Spleen (tissue), 11 donors: ENCODE measurements around the gene PDIA2. TPM values are rescaled to one million over a fixed set of nuclear protein-coding genes. Genes with fewer than 3 reads are reported as not detected.

Experiments
- DNase-seq: peaks from one replicate; pipeline ENCODE4 v3.0.0-alpha.2; 2020
- H3K27ac ChIP-seq, 8 donors: fragments of 200-600 bp; sonication (generic) in 7 of 8; 1 replicate in 4 of 8; 2 replicates in 4 of 8; pipeline versions ENCODE4 v1.5.0 to v1.8.0; 2016 to 2021; ENCODE audit warnings: inconsistent platforms in 4 of 8, mild to moderate bottlenecking in 4 of 8, moderate library complexity in 1 of 8
- H3K27me3 ChIP-seq, 7 donors: fragments of 200-600 bp; sonication (generic) in 6 of 7; replicated peaks in 1 of 7; 1 replicate in 4 of 7; 2 replicates in 3 of 7; pipeline versions ENCODE4 v1.5.0 to v1.8.0; 2016 to 2021; ENCODE audit warnings: inconsistent platforms in 3 of 7, mild to moderate bottlenecking in 1 of 7
- H3K36me3 ChIP-seq, 6 donors: fragments of 200-600 bp; sonication (generic) in 5 of 6; 1 replicate in 4 of 6; 2 replicates in 2 of 6; pipeline versions ENCODE4 v1.5.0 to v1.8.0; 2016 to 2021; ENCODE audit warnings: inconsistent platforms in 2 of 6
- H3K4me1 ChIP-seq, 6 donors: fragments of 200-600 bp; sonication (generic) in 5 of 6; 1 replicate in 3 of 6; 2 replicates in 3 of 6; pipeline versions ENCODE4 v1.5.0 to v1.8.0; 2016 to 2021; ENCODE audit warnings: inconsistent platforms in 3 of 6
- H3K4me3 ChIP-seq, 8 donors: fragments of 200-600 bp; sonication (generic) in 7 of 8; 1 replicate in 4 of 8; 2 replicates in 4 of 8; pipeline versions ENCODE4 v1.5.0 to v1.8.0; 2016 to 2021; ENCODE audit warnings: inconsistent platforms in 4 of 8, mild to moderate bottlenecking in 4 of 8, moderate library complexity in 2 of 8
- H3K9me3 ChIP-seq, 8 donors: fragments of 200-600 bp; sonication (generic) in 7 of 8; 1 replicate in 4 of 8; 2 replicates in 4 of 8; pipeline versions ENCODE4 v1.5.0 to v1.8.0; 2016 to 2021; ENCODE audit warnings: inconsistent platforms in 4 of 8
- CTCF ChIP-seq, 11 experiments: fragments of 200-600 bp in 7 of 11; fragments of 450-650 bp in 4 of 11; sonication (generic) in 4 of 11; IDR thresholded peaks in 8 of 11; conservative IDR thresholded peaks in 3 of 11; 1 replicate in 7 of 11; 2 replicates in 4 of 11; pipeline versions ENCODE4 v1.4.0 to v1.8.0; 2016 to 2021; ENCODE audit warnings: antibody characterized with exemption in 11 of 11, inconsistent platforms in 4 of 11, mild to moderate bottlenecking in 1 of 11
- POLR2A ChIP-seq, 3 donors: fragments of 450-650 bp; IDR thresholded peaks; one replicate each; pipeline ENCODE4 v1.5.1; 2017; ENCODE audit warnings: antibody characterized with exemption in 3 of 3, mild to moderate bottlenecking in 1 of 3
- POLR2AphosphoS5 ChIP-seq, 3 donors: sonication (generic); formaldehyde crosslinking; IDR thresholded peaks; one replicate each; pipeline ENCODE4 v1.5.1; 2017; ENCODE audit warnings: antibody characterized with exemption in 3 of 3
- WGBS, 5 donors: extraction: QIAGEN DNeasy Blood & Tissue Kit in 3 of 5; methylation state at CpG; one replicate each; pipeline versions ENCODE4 v1.1.5 to v1.1.7; 2013 to 2018; 5-methylcytosine and 5-hydroxymethylcytosine counted together
- intact Hi-C: fragments of 100-400 bp; cut with DNase I; formaldehyde crosslinking; loops from one replicate; pipeline ENCODE4 v1.15.0; 2023; ENCODE audit warnings: low total_unique reads
- polyA plus RNA-seq, 3 donors: library from polyadenylated mRNA; stranded (reverse); fragments of 200-250 nt; gene quantifications; one replicate each; pipeline ENCODE4 v1.2.1, GENCODE V29; 2013
- total RNA-seq, 7 donors: library from RNA; depleted of rRNA in 3 of 7; stranded (reverse); fragments of >200 nt in 3 of 7; fragmentation: NEBNext Ultra II Directional in 4 of 7; extraction: Animal tissue kit (Norgen Biotek cat#: 25700) in 4 of 7; gene quantifications; one replicate each; pipeline versions ENCODE4 v1.1.0 to v1.2.1, GENCODE V29; 2016 to 2021
- donor health status: healthy with polysubstance abuse.
- donor health status: DM: no; HTN: no; CAD: no; lungs with moderate emphysema.
- donor health status: DM: no; HTN: no; CAD: no.
- donor health status: Bipolar disorder and iron deficiency.
- donor health status: healthy.
- donor health status: DM: no; HTN: no; CAD: no.
- donor health status: DM: yes; HTN: yes; CAD: no.

The PDIA2 gene
- total and polyA plus RNA-seq, 10 donors, result 0.28 to 2.4 (median 0.89) TPM; not detected in 4

GRCh38 chr16:263944-264343, 19.0 kb upstream of the PDIA2 start:
- Histone ChIP-seq H3K27me3 (no peaks in the 10 kb centered on the region), H3K9me3 (no peaks in the 10 kb centered on the region), H3K4me3 (no peak overlapping the region), H3K27ac (no peak overlapping the region), H3K4me1 (peaks cover 0 to 7% (median 0%) of the 10 kb centered on the region in 6 donors), H3K36me3 (peaks cover 0 to 69% (median 55%) of the 10 kb centered on the region in 6 donors)
- intact Hi-C loops, result no loop called here
- 94 to 98% (median 95%) methylated on average over 17 of the region's 17 CpGs for WGBS, 5 donors
- TF ChIP-seq POLR2AphosphoS5 (IDR thresholded peaks at IDR 0.05) (no peak), POLR2A (IDR thresholded peaks at IDR 0.05) (no peak), CTCF (IDR thresholded peaks at IDR 0.05 in 8 of 11, conservative IDR thresholded peaks at IDR 0.05 in 3 of 11) (no peak)
- no peak for DNase-seq

- Histone ChIP-seq H3K27me3 (no peaks in the 10 kb centered on the region), H3K27ac (no peak overlapping the region), H3K4me3 (no peak overlapping the region), H3K9me3 (no peaks in the 10 kb centered on the region), H3K36me3 (peaks cover 0 to 63% (median 55%) of the 10 kb centered on the region in 6 donors), H3K4me1 (peaks cover 0 to 7% (median 0%) of the 10 kb centered on the region in 6 donors)
- no peak for TF ChIP-seq CTCF (IDR thresholded peaks at IDR 0.05 in 8 of 11, conservative IDR thresholded peaks at IDR 0.05 in 3 of 11)
- no peak for TF ChIP-seq POLR2AphosphoS5 (IDR thresholded peaks at IDR 0.05)
- no peak for TF ChIP-seq POLR2A (IDR thresholded peaks at IDR 0.05)
- DNase-seq, result no peak
- intact Hi-C loops, result no loop called here
- WGBS, 5 donors, result 91 to 95% (median 92%) methylated on average over 12 to 23 of the region's 23 CpGs
These were observed 18.5 kb upstream of the PDIA2 start for GRCh38 chr16:264440-264951.

- 89 to 94% (median 91%) methylated on average over 8 to 14 of the region's 14 CpGs for WGBS, 5 donors
- no peak for DNase-seq
- peaks cover 0 to 57% (median 50%) of the 10 kb centered on the region in 6 donors for H3K36me3 ChIP-seq
These were observed 17.9 kb upstream of the PDIA2 start for GRCh38 chr16:265002-265529.

More at GRCh38 chr16:265002-265529, 17.9 kb upstream of the PDIA2 start:
- intact Hi-C loops, result no loop called here
- no peak for TF ChIP-seq POLR2AphosphoS5 (IDR thresholded peaks at IDR 0.05)
- no peak for TF ChIP-seq CTCF (IDR thresholded peaks at IDR 0.05 in 8 of 11, conservative IDR thresholded peaks at IDR 0.05 in 3 of 11)
- TF ChIP-seq POLR2A (IDR thresholded peaks at IDR 0.05), result no peak
- Histone ChIP-seq H3K4me3 (no peak overlapping the region), H3K9me3 (no peaks in the 10 kb centered on the region), H3K27me3 (no peaks in the 10 kb centered on the region), H3K4me1 (peaks cover 0 to 7% (median 0%) of the 10 kb centered on the region in 6 donors), H3K27ac (no peak overlapping the region)
